Progenitor cell of endocrine pancreas (in vitro differentiated cells): ENCODE data around the gene FBXW7. TPM values are rescaled to one million over a fixed set of nuclear protein-coding genes. Genes with fewer than 3 reads are reported as not detected.

Source experiments
- DNase-seq: peaks from one replicate; pipeline ENCODE4 v3.0.0; 2021; ENCODE audit warnings: low spot score; ENCODE audit not compliant: unreplicated experiment
- H3K27ac Mint-ChIP-seq: 2 replicates; pipeline ENCODE4 v1.8.0; 2021; ENCODE audit warnings: mild to moderate bottlenecking, moderate library complexity, mixed read lengths
- H3K27me3 Mint-ChIP-seq: 2 replicates; pipeline ENCODE4 v1.8.0; 2021; ENCODE audit warnings: mixed read lengths
- H3K36me3 Mint-ChIP-seq: 2 replicates; pipeline ENCODE4 v1.8.0; 2022; ENCODE audit warnings: mixed read lengths; ENCODE audit not compliant: insufficient read depth
- H3K4me1 Mint-ChIP-seq: 2 replicates; pipeline ENCODE4 v1.8.0; 2021; ENCODE audit warnings: low read depth, mixed read lengths
- H3K4me3 Mint-ChIP-seq: 2 replicates; pipeline ENCODE4 v1.8.0; 2021; ENCODE audit warnings: low read depth, mild to moderate bottlenecking, moderate library complexity, mixed read lengths
- H3K9me3 Mint-ChIP-seq: 2 replicates; pipeline ENCODE4 v1.8.0; 2021; ENCODE audit warnings: low read depth, mixed read lengths
- CTCF ChIP-seq: fragments of 200-600 bp; sonication (generic); IDR thresholded peaks from one replicate; pipeline ENCODE4 v1.5.0; 2021; ENCODE audit warnings: antibody characterized with exemption, mild to moderate bottlenecking; ENCODE audit not compliant: unreplicated experiment
- total RNA-seq: library from RNA; stranded (reverse); gene quantifications from 2 replicates; pipeline ENCODE4 v1.2.1, GENCODE V29; 2021

The FBXW7 gene
- total RNA-seq, 1 donor from 2014 or later = 52.1 TPM

DNA sequence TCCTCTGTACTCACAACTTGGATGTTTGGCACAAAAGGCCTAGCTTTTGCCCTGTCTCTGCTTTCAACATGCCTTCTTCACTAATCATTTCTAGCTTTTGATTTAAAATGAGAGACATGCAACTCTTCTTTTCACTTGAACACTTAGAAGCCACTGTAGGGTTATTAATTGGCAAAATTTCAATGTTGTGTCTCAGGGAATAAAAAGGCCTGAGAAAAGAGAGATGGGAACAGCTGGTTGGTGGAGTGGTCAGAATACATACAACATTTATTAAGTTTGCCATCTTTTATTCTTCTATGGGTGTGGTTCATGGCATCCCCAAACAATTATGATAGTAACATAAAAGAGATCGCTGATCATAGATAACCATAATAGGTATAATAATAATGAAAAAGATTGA lies 114.3 kb downstream of the FBXW7 start:
- no peak overlapping the region for H3K27ac Mint-ChIP-seq
- TF ChIP-seq CTCF = no peak
- H3K36me3 Mint-ChIP-seq = peaks cover 1% of the 10 kb centered on the region
- no peak overlapping the region for H3K4me3 Mint-ChIP-seq
- DNase-seq = no peak
- peaks cover 19% of the 10 kb centered on the region for H3K4me1 Mint-ChIP-seq
- peaks cover 4% of the 10 kb centered on the region for H3K9me3 Mint-ChIP-seq
- no peaks in the 10 kb centered on the region for H3K27me3 Mint-ChIP-seq

DNA sequence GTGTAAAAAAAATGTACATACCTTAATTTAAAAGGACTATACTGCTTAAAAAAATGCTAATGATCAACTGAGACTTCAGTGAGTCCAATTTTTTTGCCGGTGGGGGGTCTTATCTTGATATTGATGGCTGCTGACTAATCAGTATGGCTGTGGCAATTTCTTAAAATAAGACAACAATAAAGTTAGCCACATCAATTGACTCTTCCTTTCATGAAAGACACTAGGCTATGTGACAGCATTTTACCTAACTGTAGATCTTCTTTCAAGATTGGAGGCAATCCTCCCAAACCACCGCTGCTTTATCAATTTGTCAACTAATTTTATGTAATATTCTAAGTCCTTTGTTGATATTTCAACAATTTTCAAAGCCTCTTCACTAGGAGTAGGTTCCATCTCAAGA lies 116.1 kb downstream of the FBXW7 start:
- TF ChIP-seq CTCF = no peak
- Mint-ChIP-seq H3K27ac (no peak overlapping the region), H3K9me3 (no peaks in the 10 kb centered on the region), H3K4me1 (peaks cover 12% of the 10 kb centered on the region), H3K36me3 (no peaks in the 10 kb centered on the region), H3K27me3 (no peaks in the 10 kb centered on the region), H3K4me3 (no peak overlapping the region)
- no peak for DNase-seq

GRCh38 chr4:152417673-152418072 lies 118.2 kb downstream of the FBXW7 start:
- DNase-seq = no peak
- H3K4me3 Mint-ChIP-seq = no peak overlapping the region
- no peak for TF ChIP-seq CTCF
- peaks cover 9% of the 10 kb centered on the region for H3K4me1 Mint-ChIP-seq
- no peaks in the 10 kb centered on the region for H3K36me3 Mint-ChIP-seq
- H3K9me3 Mint-ChIP-seq = no peaks in the 10 kb centered on the region
- no peaks in the 10 kb centered on the region for H3K27me3 Mint-ChIP-seq
- H3K27ac Mint-ChIP-seq = no peak overlapping the region

- H3K36me3 Mint-ChIP-seq = no peaks in the 10 kb centered on the region
- H3K27me3 Mint-ChIP-seq = no peaks in the 10 kb centered on the region
- TF ChIP-seq CTCF = no peak
- peaks cover 9% of the 10 kb centered on the region for H3K4me1 Mint-ChIP-seq
- no peaks in the 10 kb centered on the region for H3K9me3 Mint-ChIP-seq
- peak overlapping the region; percentile 1 for H3K27ac Mint-ChIP-seq
- DNase-seq = no peak
- no peak overlapping the region for H3K4me3 Mint-ChIP-seq
Observed at GRCh38 chr4:152415980-152416379, 119.9 kb downstream of the FBXW7 start.

- H3K36me3 Mint-ChIP-seq = peaks cover 3% of the 10 kb centered on the region
- H3K9me3 Mint-ChIP-seq = no peaks in the 10 kb centered on the region
- no peak overlapping the region for H3K27ac Mint-ChIP-seq
- no peak overlapping the region for H3K4me3 Mint-ChIP-seq
- DNase-seq = no peak
- TF ChIP-seq CTCF = peak; percentile 73
- H3K4me1 Mint-ChIP-seq = no peaks in the 10 kb centered on the region
- H3K27me3 Mint-ChIP-seq = no peaks in the 10 kb centered on the region
Observed at GRCh38 chr4:152408514-152409327, 127.2 kb downstream of the FBXW7 start.
